HepG2 (cell line): ENCODE data around the gene RAC3. TPM values are rescaled to one million over a fixed set of nuclear protein-coding genes. Genes with fewer than 3 reads are reported as not detected.

ENCODE experiments used
- ASH2L ChIP-seq: fragments of 300-600, 200-600 bp; sonication (generic); IDR thresholded peaks from 2 replicates; pipeline ENCODE4 v1.7.0; 2017; ENCODE audit warnings: low read depth, mild to moderate bottlenecking, moderate library complexity, mixed read lengths, low read length; ENCODE audit not compliant: insufficient read length
- ESRRA ChIP-seq: sonication (generic); formaldehyde crosslinking; IDR thresholded peaks from 2 replicates; pipeline ENCODE4 v1.5.1; 2020; ENCODE audit warnings: mild to moderate bottlenecking, low read depth, missing genetic modification reagents
- IKZF1 ChIP-seq: fragments of 450-650 bp; IDR thresholded peaks from 2 replicates; pipeline ENCODE4 v1.7.1; 2016
- MBD4 ChIP-seq: IDR thresholded peaks from 2 replicates; pipeline ENCODE4 v1.6.1; 2012; ENCODE audit warnings: low read length, inconsistent platforms, borderline replicate concordance
- PHF20 ChIP-seq: sonication (generic); formaldehyde crosslinking; IDR thresholded peaks from 2 replicates; pipeline ENCODE4 v1.5.0; 2020; ENCODE audit warnings: mild to moderate bottlenecking, missing genetic modification reagents
- RBM39 ChIP-seq: fragments of 200-400 bp; formaldehyde crosslinking; IDR thresholded peaks from one replicate; pipeline ENCODE4 v1.6.1; 2018; ENCODE audit warnings: antibody characterized with exemption, mild to moderate bottlenecking, low read depth, low read length; ENCODE audit not compliant: poor library complexity, severe bottlenecking
- TBX2 ChIP-seq: sonication (generic); formaldehyde crosslinking; IDR thresholded peaks from 2 replicates; pipeline ENCODE4 v1.5.0; 2020; ENCODE audit warnings: missing genetic modification reagents, mild to moderate bottlenecking, borderline replicate concordance
- TCF7 ChIP-seq: sonication (generic); IDR thresholded peaks from 2 replicates; pipeline ENCODE4 v1.6.1; 2016; ENCODE audit warnings: antibody characterized with exemption, low read depth
- ZBED4 ChIP-seq: sonication (generic); formaldehyde crosslinking; IDR thresholded peaks from 2 replicates; pipeline ENCODE4 v1.4.0; 2020; ENCODE audit warnings: missing genetic modification reagents, borderline replicate concordance
- ZNF224 ChIP-seq: sonication (generic); formaldehyde crosslinking; IDR thresholded peaks from 2 replicates; pipeline ENCODE4 v1.5.0; 2020; ENCODE audit warnings: mild to moderate bottlenecking, missing genetic modification reagents
- ZNF276 ChIP-seq: sonication (generic); formaldehyde crosslinking; IDR thresholded peaks from 2 replicates; pipeline ENCODE4 v1.4.0; 2020; ENCODE audit warnings: mild to moderate bottlenecking, low read depth, missing genetic modification reagents
- ZNF34 ChIP-seq: sonication (generic); formaldehyde crosslinking; IDR thresholded peaks from 2 replicates; pipeline ENCODE4 v1.4.0; 2020; ENCODE audit warnings: mild to moderate bottlenecking, missing genetic modification reagents, borderline replicate concordance
- ZNF468 ChIP-seq: sonication (generic); formaldehyde crosslinking; IDR thresholded peaks from 2 replicates; pipeline ENCODE4 v1.8.0; 2022; ENCODE audit warnings: mild to moderate bottlenecking, moderate library complexity, missing genetic modification reagents
- ZNF484 ChIP-seq: sonication (generic); formaldehyde crosslinking; IDR thresholded peaks from 2 replicates; pipeline ENCODE4 v1.5.1; 2020; ENCODE audit warnings: mild to moderate bottlenecking, low read depth, missing genetic modification reagents, borderline replicate concordance
- ZNF558 ChIP-seq: sonication (generic); formaldehyde crosslinking; IDR thresholded peaks from 2 replicates; pipeline ENCODE4 v1.9.0; 2022; ENCODE audit warnings: mild to moderate bottlenecking, missing genetic modification reagents, borderline replicate concordance
- ZNF703 ChIP-seq: sonication (generic); formaldehyde crosslinking; IDR thresholded peaks from 2 replicates; pipeline ENCODE4 v1.5.1; 2020; ENCODE audit warnings: missing genetic modification reagents, mild to moderate bottlenecking, moderate library complexity, borderline replicate concordance
- ZNF704 ChIP-seq: sonication (generic); formaldehyde crosslinking; IDR thresholded peaks from 2 replicates; pipeline ENCODE4 v1.8.1; 2023; ENCODE audit warnings: mild to moderate bottlenecking, inconsistent platforms, moderate library complexity, missing genetic modification reagents, borderline replicate concordance
- ZNF879 ChIP-seq: sonication (generic); formaldehyde crosslinking; IDR thresholded peaks from 2 replicates; pipeline ENCODE4 v1.8.1; 2023; ENCODE audit warnings: missing genetic modification reagents
- polyA plus RNA-seq, 8 experiments: library from polyadenylated mRNA; depleted of rRNA in 3 of 8; stranded (reverse) in 7 of 8; unstranded in 1 of 8; fragments of >200 nt; fragmentation: Illumina TruSeq in 4 of 8; extraction: Trizol in 4 of 8; gene quantifications; 2 replicates each; pipeline versions ENCODE4 v1.2.1 to v1.2.3, GENCODE V29; 2011 to 2016; ENCODE audit warnings: low read depth in 4 of 8, missing spikeins in 1 of 8, mixed read lengths in 1 of 8; ENCODE audit not compliant: insufficient read depth in 1 of 8
- total RNA-seq, 5 experiments: library from RNA; depleted of rRNA; stranded (reverse); fragments of >200 nt; fragmentation: Illumina TruSeq; extraction: Trizol; gene quantifications; 2 replicates each; pipeline ENCODE4 v1.2.3, GENCODE V29; 2016; ENCODE audit warnings: low read depth in 1 of 5
- TF ChIP-seq, protein P1 (sequence below): sonication (generic); formaldehyde crosslinking; IDR thresholded peaks from 2 replicates; pipeline ENCODE4 v1.9.0; 2022; ENCODE audit warnings: low read depth, missing genetic modification reagents

RAC3 gene
- total and polyA plus RNA-seq, 2 of the 13 experiments (the other 11 are each of a cell fraction or from before 2014, with no cell fraction given) = 10.5 to 21.3 TPM

DNA sequence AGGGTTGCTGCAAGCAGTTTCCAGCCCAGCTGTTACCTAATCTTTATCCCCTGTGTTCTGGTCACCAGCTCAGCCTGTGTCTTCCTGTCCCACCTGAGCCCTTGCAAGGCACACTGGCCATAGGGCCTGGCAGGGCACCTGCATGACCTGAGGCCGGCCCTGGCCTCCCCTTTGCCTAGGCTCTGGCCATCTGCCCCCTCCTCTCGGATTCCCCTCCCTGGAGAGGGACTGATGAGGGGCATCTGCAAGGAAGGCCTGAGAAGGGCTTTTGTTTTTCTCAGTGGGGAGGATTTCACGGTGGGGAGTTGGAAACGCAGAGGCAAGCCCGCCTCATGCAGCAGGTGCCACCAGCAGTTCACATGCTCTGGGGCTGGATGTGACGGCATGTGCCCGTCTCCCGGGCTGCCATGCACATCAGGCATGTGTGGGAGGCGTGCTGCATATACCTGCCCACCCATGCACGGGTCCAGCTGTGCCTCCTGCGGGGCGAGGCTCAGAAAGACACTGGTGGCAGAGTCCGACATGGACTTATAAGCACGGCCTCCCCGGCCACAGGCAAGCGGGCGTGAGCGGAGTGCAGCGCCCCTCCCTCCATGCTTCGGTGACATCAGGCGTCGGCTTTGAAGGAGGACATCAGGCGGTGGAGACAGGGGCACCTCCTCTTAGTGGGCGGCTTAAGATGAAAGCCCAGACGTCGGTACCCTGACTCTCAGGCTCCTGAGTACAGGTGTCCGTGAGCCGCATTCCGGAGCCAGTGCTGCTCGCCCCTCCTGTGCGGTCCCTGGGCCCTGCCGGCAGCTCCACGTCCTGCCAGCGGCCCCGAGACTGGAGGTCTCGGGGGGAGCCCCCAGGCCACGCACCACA is 37.5 kb upstream of the RAC3 start (continued):
- TF ChIP-seq ZBED4 (no peak), ZNF703 (CRISPR knock-in tag) (peak; percentile 86; the same call in 1 of the 2 replicates), MBD4 (no peak), ZNF224 (CRISPR knock-in tag) (0 out of 2 replicates have a peak, but pooled peaks have one; percentile 35), PHF20 (CRISPR knock-in tag) (peak; percentile 52; the same call in 1 of the 2 replicates), ESRRA (CRISPR knock-in tag) (peak; percentile 51; the same call in 1 of the 2 replicates), ZNF276 (CRISPR knock-in tag) (no peak; the same call in 1 of the 2 replicates), ZNF484 (CRISPR knock-in tag) (0 out of 2 replicates have a peak, but pooled peaks have one; percentile 26), ASH2L (no peak), RBM39 (peak; percentile 11), ZNF704 (CRISPR knock-in tag) (peak; percentile 33; the same call in 1 of the 2 replicates), ZNF34 (peak; percentile 28; the same call in 1 of the 2 replicates), ZNF879 (CRISPR knock-in tag) (0 out of 2 replicates have a peak, but pooled peaks have one; percentile 72), TBX2 (CRISPR knock-in tag) (peak; percentile 18; the same call in 1 of the 2 replicates), ZNF468 (CRISPR knock-in tag) (peak; percentile 20; the same call in 1 of the 2 replicates), ZNF558 (CRISPR knock-in tag) (peak; percentile 34; the same call in 1 of the 2 replicates), IKZF1 (no peak), TCF7 (peak; percentile 77)
- TF ChIP-seq, protein P1, sequence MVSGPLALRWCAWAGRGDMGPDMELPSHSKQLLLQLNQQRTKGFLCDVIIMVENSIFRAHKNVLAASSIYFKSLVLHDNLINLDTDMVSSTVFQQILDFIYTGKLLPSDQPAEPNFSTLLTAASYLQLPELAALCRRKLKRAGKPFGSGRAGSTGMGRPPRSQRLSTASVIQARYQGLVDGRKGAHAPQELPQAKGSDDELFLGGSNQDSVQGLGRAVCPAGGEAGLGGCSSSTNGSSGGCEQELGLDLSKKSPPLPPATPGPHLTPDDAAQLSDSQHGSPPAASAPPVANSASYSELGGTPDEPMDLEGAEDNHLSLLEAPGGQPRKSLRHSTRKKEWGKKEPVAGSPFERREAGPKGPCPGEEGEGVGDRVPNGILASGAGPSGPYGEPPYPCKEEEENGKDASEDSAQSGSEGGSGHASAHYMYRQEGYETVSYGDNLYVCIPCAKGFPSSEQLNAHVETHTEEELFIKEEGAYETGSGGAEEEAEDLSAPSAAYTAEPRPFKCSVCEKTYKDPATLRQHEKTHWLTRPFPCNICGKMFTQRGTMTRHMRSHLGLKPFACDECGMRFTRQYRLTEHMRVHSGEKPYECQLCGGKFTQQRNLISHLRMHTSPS (CRISPR knock-in tag) = peak; percentile 83; the same call in 1 of the 2 replicates
